Upper lobe of right lung (tissue), 1 donor: ENCODE results near the gene IL16. TPM values are rescaled to one million over a fixed set of nuclear protein-coding genes. Genes with fewer than 3 reads are reported as not detected.

Experiments
- ATAC-seq: fragments of 200-7000 bp; cut with Tn5 transposase; one replicate; pipeline ENCODE4 v1.9.1; 2020; ENCODE audit warnings: mild to moderate bottlenecking, moderate library complexity
- DNase-seq: peaks from one replicate; pipeline ENCODE4 v3.0.0-alpha.2; 2020
- H3K27ac ChIP-seq: fragments of 200-600 bp; one replicate; pipeline ENCODE4 v1.8.0; 2022
- H3K27me3 ChIP-seq: fragments of 200-600 bp; one replicate; pipeline ENCODE4 v1.8.0; 2022; ENCODE audit warnings: mild to moderate bottlenecking
- H3K36me3 ChIP-seq: fragments of 200-600 bp; one replicate; pipeline ENCODE4 v1.8.0; 2022
- H3K4me1 ChIP-seq: fragments of 200-600 bp; one replicate; pipeline ENCODE4 v1.8.0; 2022
- H3K4me3 ChIP-seq: fragments of 200-600 bp; one replicate; pipeline ENCODE4 v1.8.0; 2022; ENCODE audit warnings: mild to moderate bottlenecking
- H3K9me3 ChIP-seq: fragments of 200-600 bp; one replicate; pipeline ENCODE4 v1.8.0; 2022
- intact Hi-C: fragments of 100-400 bp; cut with DNase I; formaldehyde crosslinking; loops from one replicate; pipeline ENCODE4 v1.11.0; 2022
- total RNA-seq: library from RNA; stranded (reverse); fragmentation: NEBNext Ultra II Directional; extraction: Animal tissue kit (Norgen Biotek cat#: 25700); gene quantifications from one replicate; pipeline ENCODE4 v1.2.1, GENCODE V29; 2021
- TF ChIP-seq, protein P1 (sequence below): fragments of 200-600 bp; IDR thresholded peaks from one replicate; pipeline ENCODE4 v1.8.0; 2022; ENCODE audit warnings: antibody characterized with exemption
- donor health status: DM: no; HTN: yes; CAD: no; lungs with severe emphysema.

The IL16 gene
- total RNA-seq, 1 donor from 2014 or later: 39.3 TPM

DNA sequence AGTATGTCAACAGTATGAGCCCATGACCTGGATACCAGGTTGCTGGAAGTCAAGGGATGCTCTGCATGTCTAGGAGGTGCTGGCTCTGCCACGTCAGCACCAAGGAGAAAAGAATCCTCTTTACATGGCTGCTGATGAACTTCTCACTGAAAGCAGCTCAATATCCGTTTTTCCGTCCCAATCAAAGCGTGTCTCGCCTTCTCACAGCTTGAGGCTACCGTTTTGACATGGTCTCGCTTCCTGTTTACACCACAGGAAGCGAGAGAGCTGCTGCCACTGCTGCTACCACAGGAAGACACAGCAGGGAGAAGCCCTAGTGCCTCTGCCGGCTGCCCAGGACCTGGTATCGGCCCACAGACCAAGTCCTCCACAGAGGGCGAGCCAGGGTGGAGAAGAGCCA, 100.0 kb downstream of the IL16 start:
- peak overlapping the region; percentile 49 for H3K4me3 ChIP-seq
- TF ChIP-seq, protein P1, sequence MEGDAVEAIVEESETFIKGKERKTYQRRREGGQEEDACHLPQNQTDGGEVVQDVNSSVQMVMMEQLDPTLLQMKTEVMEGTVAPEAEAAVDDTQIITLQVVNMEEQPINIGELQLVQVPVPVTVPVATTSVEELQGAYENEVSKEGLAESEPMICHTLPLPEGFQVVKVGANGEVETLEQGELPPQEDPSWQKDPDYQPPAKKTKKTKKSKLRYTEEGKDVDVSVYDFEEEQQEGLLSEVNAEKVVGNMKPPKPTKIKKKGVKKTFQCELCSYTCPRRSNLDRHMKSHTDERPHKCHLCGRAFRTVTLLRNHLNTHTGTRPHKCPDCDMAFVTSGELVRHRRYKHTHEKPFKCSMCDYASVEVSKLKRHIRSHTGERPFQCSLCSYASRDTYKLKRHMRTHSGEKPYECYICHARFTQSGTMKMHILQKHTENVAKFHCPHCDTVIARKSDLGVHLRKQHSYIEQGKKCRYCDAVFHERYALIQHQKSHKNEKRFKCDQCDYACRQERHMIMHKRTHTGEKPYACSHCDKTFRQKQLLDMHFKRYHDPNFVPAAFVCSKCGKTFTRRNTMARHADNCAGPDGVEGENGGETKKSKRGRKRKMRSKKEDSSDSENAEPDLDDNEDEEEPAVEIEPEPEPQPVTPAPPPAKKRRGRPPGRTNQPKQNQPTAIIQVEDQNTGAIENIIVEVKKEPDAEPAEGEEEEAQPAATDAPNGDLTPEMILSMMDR: no peak
- intact Hi-C loops: loop anchor here (10.0 kb wide), 1 partner anchor 648 kb away; no protein-coding TSS in a partner anchor
- peaks cover 48% of the 10 kb centered on the region for H3K4me1 ChIP-seq
- no peaks in the 10 kb centered on the region for H3K27me3 ChIP-seq
- DNase-seq (peak; percentile 72), ATAC-seq (peak; percentile 81)
- peak overlapping the region; percentile 79 for H3K27ac ChIP-seq
- no peaks in the 10 kb centered on the region for H3K9me3 ChIP-seq
- H3K36me3 ChIP-seq: peaks cover 55% of the 10 kb centered on the region

DNA sequence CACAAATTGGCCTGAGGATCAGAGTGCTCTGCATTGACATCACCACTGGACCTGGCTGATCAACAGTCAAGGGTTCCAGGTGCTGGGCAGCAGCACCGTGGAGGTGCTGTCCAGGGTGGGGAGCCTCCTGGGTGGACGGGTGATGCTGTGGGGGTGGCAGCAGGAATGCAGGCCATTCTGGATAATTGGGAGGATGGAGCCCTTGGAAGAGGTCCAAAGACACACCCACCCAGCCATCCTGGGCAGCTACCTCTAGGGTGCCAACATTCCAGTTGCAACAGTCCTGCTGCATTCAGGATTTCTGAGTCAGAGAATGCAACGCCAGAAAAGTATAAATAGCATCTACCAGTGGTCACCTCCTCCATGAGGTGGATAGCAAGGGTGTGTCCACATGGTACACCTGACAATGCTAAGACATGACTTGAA, 100.5 kb downstream of the IL16 start:
- Histone ChIP-seq H3K27me3 (no peaks in the 10 kb centered on the region), H3K9me3 (no peaks in the 10 kb centered on the region), H3K27ac (peak overlapping the region; percentile 79), H3K4me1 (peaks cover 53% of the 10 kb centered on the region), H3K36me3 (peaks cover 55% of the 10 kb centered on the region), H3K4me3 (peak overlapping the region; percentile 49)
- ATAC-seq (no peak), DNase-seq (no peak)
- TF ChIP-seq, protein P1: no peak
- intact Hi-C loops: loop anchor here (10.0 kb wide), 1 partner anchor 648 kb away; no protein-coding TSS in a partner anchor

- H3K4me3 ChIP-seq: peak overlapping the region; percentile 49
- H3K27ac ChIP-seq: peak overlapping the region; percentile 79
- TF ChIP-seq, protein P1: no peak
- H3K36me3 ChIP-seq: peaks cover 55% of the 10 kb centered on the region
- ATAC-seq (peak; percentile 48), DNase-seq (no peak)
- no peaks in the 10 kb centered on the region for H3K9me3 ChIP-seq
- intact Hi-C loops: loop anchor here (10.0 kb wide), 1 partner anchor 647 kb away; no protein-coding TSS in a partner anchor
- peaks cover 59% of the 10 kb centered on the region for H3K4me1 ChIP-seq
- no peaks in the 10 kb centered on the region for H3K27me3 ChIP-seq
Observed at GRCh38 chr15:81297603-81298575, 101.2 kb downstream of the IL16 start.

DNA sequence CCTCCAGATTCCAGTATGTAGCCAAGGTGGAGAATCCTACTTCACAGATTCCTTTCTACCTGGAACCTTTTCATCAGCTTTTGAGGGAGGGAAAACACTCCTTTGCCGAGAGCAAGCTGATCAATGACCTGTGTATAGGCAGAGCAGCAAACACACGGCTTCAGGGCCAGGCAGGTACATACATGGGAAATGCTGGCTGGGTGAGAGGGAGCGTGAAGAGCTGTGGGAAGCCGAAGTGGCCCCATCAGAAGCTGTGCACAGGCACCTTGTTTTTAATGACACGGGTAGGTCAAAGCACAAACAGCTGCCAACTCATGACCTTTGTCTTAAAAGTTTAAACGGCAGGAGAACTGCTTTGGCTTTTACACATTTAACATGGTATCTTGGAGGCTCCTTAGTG, 101.9 kb downstream of the IL16 start:
- intact Hi-C loops: loop anchor here (10.0 kb wide), 1 partner anchor 646 kb away; no protein-coding TSS in a partner anchor
- Histone ChIP-seq H3K9me3 (no peaks in the 10 kb centered on the region), H3K4me3 (peak overlapping the region; percentile 49), H3K27ac (peak overlapping the region; percentile 79), H3K4me1 (peaks cover 63% of the 10 kb centered on the region), H3K27me3 (no peaks in the 10 kb centered on the region), H3K36me3 (peaks cover 54% of the 10 kb centered on the region)
- ATAC-seq (no peak), DNase-seq (no peak)
- TF ChIP-seq, protein P1: no peak

DNA sequence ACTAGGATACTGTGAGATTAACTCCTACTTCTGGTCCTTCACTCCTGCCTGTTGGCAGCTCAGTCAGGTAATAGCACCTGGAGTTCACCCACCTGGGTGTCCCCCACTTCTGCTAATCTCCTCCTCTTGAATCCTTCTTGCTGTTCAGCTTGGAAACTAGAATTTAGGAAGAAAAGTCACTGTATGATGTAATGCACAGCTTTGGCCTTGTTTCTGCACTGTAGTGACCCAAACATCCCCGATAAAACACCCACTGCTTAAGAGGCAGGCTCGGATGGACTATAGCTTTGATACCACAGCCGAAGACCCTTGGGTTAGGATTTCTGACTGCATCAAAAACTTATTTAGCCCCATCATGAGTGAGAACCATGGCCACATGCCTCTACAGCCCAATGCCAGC, 102.5 kb downstream of the IL16 start:
- Histone ChIP-seq H3K9me3 (no peaks in the 10 kb centered on the region), H3K4me3 (peak overlapping the region; percentile 49), H3K36me3 (peaks cover 54% of the 10 kb centered on the region), H3K27ac (peak overlapping the region; percentile 79), H3K27me3 (no peaks in the 10 kb centered on the region), H3K4me1 (peaks cover 66% of the 10 kb centered on the region)
- TF ChIP-seq, protein P1: no peak
- ATAC-seq (no peak), DNase-seq (no peak)
- intact Hi-C loops: loop anchor here (10.0 kb wide), 1 partner anchor 646 kb away; no protein-coding TSS in a partner anchor
